HG03175 (cell line): Measurements from ENCODE around the gene TET1.
"Not testable (repeated sequence)": the region's sequence is repeated elsewhere in the genome, so short reads cannot be mapped to it uniquely, and the experiment has no call there.

Experiments used
- ATAC-seq: cut with Tn5 transposase; IDR thresholded peaks from one replicate; pipeline ENCODE4 v1.9.1; 2021; ENCODE audit warnings: mild to moderate bottlenecking, moderate library complexity; ENCODE audit not compliant: unreplicated experiment

TET1 gene

DNA sequence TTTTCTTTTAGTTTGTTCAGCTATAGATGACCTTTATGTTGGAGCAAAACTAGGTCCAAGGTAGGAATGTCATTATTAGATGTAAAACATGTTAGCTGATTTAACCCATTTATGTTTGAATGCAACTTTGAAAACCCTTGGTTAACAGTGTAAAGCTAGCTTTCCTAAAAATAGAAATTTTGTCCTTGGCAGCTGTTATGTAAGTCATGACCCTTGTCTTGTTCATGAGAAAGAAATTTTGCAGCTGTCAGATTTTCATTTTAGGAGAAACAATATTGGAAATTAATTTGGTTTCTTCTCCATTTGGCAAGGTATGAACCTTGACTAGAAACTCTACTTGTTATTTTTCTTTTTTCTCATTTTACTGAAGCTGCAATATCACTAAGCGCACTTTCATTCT, 137.0 kb downstream of the TET1 start:
- no peak for ATAC-seq

DNA sequence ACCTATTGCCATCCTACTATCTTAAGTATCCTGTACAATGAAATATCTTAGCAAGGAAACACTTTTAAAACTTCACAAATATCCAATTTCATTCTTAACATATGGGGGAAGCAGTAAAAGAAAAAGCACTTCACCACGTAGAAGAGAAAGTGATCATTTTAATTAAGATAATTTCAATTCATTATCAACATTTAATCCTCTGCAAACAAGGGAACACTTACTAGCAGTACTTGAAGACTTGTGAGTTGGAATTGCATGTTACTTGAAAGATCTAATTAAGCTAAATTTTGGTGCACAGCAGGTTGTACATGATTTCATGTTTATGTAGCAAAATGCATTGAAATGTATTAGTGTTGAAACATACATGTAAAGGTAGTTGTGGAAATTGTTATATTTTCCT, 140.1 kb downstream of the TET1 start:
- ATAC-seq, result no peak

DNA sequence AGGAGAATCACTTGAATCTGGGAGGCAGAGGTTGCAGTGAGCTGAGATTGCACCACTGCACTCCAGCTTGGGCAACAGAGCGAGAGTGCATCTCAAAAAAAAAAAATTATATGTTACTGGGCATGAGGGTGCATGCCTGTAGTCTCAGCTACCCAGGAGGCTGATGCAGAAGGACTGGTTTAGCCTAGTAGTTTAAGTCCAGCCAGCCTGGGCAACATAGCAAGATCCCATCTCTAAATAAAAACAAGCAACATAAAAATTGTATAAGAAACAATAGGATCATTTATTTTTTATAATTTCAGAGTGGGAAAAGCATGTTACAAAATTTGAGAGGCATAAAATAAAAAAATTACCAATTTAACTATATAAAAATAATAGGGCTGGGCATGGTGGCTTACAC, 145.4 kb downstream of the TET1 start:
- no peak for ATAC-seq

DNA sequence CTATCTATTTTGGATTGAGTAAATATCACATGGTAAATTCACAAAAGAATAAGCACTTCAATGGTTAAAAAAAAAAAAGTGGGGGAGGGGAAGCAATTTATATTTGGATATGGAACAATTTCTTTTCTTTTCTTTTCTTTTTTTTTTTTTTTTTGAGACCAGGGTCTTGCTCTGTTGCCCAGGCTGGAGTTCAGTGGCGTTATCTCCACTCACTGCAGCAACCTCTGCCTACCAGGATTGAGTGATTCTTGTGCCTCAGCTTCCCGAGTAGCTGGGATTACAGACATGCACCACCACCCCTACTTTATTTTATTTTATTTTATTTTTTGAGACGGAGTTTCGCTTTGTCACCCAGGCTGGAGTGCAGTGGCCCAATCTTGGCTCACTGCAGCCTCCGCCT, 148.8 kb downstream of the TET1 start:
- ATAC-seq, result not testable (repeated sequence)

DNA sequence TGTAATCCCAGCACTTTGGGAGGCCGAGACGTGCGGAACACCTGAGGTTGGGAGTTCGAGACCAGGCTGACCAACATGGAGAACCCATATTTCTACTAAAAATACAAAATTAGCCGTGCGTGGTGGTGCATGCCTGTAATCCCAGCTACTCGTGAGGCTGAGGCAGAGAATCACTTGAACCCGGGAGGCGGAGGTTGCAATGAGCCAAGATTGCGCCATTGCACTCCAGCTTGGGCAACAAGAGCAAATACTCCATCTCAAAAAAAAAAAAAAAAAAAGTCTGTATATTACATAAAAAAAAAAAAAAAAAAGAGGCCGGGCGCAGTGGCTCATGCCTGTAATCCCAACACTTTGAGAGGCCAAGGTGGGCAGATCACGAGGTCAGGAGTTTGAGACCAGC, 152.9 kb downstream of the TET1 start:
- not testable (repeated sequence) for ATAC-seq

DNA sequence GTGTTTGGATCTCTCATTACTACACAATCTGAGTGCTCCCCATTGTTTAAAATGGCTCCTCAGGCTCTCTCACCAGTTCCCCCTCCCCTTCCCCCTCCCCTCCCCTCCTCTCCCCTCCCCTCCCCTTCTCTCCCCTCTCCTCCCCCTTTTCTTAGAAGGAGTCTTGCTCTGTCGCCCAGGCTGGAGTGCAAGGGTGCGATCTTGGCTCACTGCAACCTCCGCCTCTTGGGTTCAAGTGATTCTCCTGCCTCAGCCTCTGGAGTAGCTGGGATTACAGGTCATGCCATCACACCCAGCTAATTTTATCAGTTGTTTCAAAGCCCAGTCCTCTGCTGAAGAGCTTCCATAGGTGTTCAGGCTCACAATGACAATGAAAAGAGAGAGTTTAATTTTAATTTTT, 157.3 kb downstream of the TET1 start:
- ATAC-seq, result no peak

DNA sequence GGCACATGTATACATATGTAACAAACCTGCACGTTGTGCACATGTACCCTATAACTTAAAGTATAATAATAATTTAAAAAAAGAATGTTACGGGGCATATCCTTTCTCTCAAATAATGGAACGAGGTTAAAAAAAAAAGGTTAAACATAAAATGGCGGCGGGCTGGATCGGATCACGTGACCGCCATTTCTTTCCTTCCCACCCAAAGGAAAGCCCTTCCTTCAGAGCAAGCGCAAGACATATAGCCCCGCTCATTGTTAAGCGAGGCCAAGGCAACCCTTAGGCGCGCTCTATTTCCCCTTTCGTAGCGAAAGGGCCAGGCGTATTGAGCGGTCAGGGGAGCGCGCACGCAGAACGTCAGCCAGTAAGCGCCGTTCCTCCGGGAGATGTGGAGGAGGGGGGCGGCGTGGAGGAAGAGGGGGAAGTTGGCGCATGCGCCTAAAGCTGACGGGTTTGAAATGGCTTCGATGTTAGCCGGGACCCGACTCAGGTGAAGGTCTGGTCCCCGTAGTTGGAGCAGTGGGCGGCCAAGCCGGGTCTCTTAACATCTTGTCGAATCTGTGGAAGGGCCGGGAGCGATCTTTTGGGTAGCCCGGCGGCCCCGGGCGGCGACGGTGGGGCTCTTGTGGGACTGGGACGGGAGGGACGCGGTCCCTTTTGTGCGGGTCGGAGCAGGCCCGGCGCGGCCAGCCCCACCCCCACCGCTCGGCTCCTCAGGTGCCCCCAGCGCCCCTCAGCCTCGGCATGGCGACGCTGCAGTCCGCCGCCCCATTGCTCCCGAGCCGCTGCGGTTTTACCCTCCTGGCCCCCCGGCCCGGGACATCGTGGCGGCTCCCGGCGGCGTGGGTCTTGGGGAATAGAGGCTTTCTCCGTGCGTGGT, 160.9 kb downstream of the TET1 start, which contains the start of gene CCAR1:
Gene CCAR1 (plus strand): TSS at position 447 of the 880 bp plus-strand sequence. CDS start 1,266 bp downstream, outside the sequence.
- ATAC-seq, result peak; percentile 99

DNA sequence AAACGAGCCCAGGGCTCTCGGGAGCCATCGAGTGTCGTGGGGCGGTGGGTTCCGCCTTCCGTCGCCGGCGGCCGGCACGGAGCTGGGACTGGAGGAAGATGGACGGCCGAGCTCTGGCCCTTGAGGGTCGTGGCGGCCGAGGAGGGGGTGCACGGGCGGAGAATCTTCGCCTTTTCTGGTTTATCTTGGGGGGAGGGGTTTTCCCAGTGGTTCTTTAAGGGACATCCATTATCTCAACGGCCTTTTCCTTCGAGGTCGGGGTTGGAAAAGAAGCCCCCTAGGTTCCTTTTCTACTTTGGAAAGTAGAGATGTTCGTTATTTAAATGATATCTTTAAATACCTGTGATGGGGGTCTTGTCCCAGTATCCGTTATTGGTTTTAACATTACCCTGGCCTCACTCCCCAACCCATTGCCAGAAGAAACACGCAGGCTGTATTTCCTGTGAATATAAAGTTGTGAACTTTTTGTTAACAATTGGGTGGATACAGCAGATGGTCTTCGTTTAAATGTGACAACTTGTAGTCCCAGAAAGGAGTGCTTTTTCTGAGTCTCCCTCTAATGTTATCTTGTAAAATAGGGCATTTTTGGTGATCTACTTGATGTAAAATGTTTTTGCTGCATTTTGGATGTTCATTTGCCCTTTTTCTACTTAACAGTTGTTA, 161.7 kb downstream of the TET1 start:
- no peak for ATAC-seq

DNA sequence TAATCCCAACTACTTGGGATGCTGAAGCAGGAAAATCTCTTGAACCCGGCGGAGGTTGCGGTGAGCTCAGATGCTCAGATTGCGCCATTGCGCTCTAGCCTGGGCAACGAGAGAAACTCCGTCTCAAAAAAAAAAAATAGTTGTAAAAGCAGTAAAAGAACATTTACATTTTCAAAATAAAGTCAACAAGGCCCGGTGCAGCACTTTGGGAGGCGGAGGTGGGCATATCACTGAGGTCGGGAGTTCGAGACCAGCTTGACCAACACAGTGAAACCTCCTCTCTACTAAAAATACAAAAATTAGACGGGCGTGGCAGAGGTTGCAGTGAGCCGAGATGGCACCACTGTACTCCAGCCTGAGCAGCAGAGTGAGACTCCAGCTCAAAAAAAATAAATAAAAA, 164.9 kb downstream of the TET1 start:
- no peak for ATAC-seq

DNA sequence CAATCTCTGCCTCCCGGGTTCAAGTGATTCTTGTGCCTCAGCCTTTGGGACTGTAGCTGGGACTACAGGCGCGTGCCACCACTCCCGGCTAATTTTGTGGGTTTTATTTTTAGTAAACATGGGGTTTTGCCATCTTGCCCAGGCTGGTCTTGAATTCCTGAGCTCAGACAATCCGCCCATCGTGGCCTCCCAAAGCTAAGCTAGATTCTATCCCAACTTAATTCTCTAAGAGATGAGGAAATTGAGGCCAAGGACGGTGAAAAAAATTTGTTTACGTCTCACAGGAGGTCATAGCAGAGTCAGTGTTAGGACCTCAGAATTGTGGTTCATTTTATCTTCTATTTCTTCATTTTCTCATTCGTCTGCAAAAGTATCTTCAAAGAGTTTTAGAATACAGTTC, 167.0 kb downstream of the TET1 start:
- ATAC-seq, result no peak

DNA sequence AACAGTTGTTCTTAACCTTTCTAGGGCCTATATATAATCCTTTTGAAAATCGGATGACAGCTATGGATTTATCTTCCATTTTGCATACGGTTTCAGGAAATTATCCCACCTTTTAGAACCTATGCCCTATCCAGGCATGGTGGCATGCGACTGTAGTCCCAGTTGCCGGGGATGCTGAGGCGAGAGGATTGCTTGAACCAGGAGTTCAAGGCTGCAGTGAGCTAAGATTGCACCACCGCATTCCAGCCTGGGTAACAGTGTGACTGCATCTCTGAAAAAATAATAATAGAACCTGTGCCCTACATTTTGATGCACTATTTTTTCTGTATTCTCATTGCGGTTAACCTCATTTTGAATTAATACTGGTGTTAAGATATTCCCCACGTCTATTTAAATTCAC, 172.5 kb downstream of the TET1 start:
- ATAC-seq, result no peak

DNA sequence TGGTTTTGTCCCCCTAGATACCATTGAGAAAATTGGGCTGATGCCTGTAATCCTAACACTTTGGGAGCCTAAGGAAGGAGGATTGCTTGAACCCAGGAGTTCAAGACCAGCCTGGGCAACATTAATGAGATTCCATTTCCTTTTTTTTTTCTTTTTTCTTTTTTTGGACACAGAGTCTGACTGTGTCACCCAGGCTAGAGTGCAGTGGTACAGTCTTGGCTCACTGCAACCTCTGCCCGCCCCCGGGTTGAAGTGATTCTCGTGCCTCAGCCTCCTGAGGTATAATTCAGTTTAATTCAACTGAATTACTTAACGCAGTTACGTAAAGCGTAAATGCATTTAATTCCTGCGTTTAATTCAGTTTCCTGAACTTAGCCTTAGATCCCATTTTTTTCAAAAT, 174.2 kb downstream of the TET1 start:
- ATAC-seq, result no peak

DNA sequence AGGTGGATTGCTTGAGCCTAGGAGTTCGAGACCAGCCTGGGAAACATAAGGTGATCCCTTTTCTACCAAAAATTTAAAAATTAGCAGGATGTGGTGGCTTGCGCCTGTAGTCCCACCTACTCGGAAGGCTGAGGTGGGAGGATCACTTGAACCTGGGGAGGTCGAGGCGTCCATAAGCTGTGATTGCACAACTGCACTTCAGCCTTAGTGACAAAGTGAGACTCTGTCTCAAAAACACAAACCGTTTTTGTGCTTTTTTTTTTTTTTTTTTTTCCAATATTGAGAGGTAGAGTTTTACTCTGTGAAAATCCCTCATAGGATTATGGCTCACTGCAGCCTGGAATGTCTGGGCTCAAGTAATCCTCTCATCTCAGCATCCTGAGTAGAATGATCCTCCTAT, 175.0 kb downstream of the TET1 start:
- ATAC-seq, result no peak

DNA sequence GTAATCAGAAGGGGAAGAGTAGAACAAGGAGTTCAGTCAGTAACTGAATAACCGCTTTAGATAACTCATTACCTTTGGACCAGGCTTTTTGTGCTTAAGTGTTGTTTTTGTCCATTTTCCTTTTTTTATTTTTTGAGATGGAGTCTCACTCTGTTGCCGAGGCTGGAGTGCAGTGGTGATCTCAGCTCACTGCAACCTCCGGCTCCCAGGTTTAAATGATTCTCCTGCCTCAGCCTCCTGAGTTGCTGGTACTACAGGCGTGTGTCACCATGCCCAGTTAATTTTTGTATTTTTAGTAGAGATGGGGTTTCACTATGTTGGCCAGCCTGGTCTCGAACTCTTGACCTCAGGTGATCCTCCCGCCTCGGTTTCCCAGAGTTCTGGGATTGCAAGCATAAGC, 175.6 kb downstream of the TET1 start:
- not testable (repeated sequence) for ATAC-seq

DNA sequence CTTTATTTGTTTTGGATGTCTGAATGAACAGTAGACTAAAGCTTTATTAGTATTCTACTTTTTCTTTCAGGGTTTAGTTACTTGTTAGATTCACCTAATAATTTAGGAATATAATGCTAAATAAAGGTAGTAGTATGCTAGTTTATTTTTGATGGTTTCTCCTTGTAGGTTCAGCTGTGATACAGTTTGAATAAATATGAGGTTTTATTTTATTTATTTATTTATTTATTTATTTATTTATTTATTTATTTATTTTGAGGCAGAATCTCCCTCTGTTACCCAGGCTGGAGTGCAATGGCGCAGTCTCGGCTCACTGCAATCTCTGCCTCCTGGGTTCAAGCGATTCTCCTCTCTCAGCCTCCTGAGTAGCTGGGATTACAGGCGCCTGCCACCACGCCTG, 180.5 kb downstream of the TET1 start:
- not testable (repeated sequence) for ATAC-seq

DNA sequence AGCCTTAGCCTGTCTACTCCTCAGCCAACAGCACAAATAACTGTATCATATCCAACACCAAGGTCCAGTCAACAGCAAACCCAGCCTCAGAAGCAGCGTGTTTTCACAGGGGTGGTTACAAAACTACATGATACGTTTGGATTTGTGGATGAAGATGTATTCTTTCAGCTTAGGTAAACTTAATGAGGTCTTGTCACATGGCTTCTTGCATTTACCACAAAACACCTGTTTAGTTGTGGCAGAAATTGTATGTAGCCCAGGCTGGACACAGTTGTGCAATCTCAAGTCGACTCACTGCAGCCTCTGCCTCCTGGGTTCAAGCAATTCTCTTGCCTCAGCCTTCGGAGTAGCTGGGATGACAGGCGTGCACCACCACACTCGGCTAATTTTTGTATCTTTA, 182.3 kb downstream of the TET1 start:
- no peak for ATAC-seq
